Cerebellar cortex (tissue), 1 donor: ENCODE measurements around the gene SLC17A3.

Experiments
- DNase-seq: peaks from one replicate; pipeline ENCODE4 v3.0.0-alpha.2; 2015; ENCODE audit warnings: low spot score

The SLC17A3 gene

GRCh38 chr6:25835442-25836283 lies 38.4 kb downstream of the SLC17A3 start:
- no peak for DNase-seq

- no peak for DNase-seq
Measured at GRCh38 chr6:25834950-25835349, 39.1 kb downstream of the SLC17A3 start.

GRCh38 chr6:25833136-25833535 lies 40.9 kb downstream of the SLC17A3 start:
- DNase-seq = no peak

GRCh38 chr6:25832670-25833069 lies 41.4 kb downstream of the SLC17A3 start:
- DNase-seq = no peak

GRCh38 chr6:25832307-25832662 lies 41.8 kb downstream of the SLC17A3 start:
- no peak for DNase-seq

- DNase-seq = no peak
Measured at GRCh38 chr6:25831532-25832306, 42.3 kb downstream of the SLC17A3 start, which contains the start of gene SLC17A1. Gene SLC17A1, minus strand, starts transcription at chr6:25832052. Its CDS starts 1,495 bp downstream, at chr6:25830557.

- DNase-seq = no peak
Measured at GRCh38 chr6:25830458-25830857, 43.6 kb downstream of the SLC17A3 start.

GRCh38 chr6:25829375-25829774 lies 44.7 kb downstream of the SLC17A3 start:
- DNase-seq = no peak

GRCh38 chr6:25821341-25821740 lies 52.7 kb downstream of the SLC17A3 start:
- no peak for DNase-seq

GRCh38 chr6:25816252-25816651 lies 57.8 kb downstream of the SLC17A3 start:
- no peak for DNase-seq

GRCh38 chr6:25815194-25815593 lies 58.8 kb downstream of the SLC17A3 start:
- no peak for DNase-seq

- no peak for DNase-seq
Measured at GRCh38 chr6:25804804-25805203, 69.2 kb downstream of the SLC17A3 start.

- DNase-seq = no peak
Measured at GRCh38 chr6:25801436-25801835, 72.6 kb downstream of the SLC17A3 start.
